Tibial nerve (tissue), 4 donors: Measurements from ENCODE around the gene GCNT2. TPM values are rescaled to one million over a fixed set of nuclear protein-coding genes. Genes with fewer than 3 reads are reported as not detected.
"Not testable (repeated sequence)": the region's sequence is repeated elsewhere in the genome, so short reads cannot be mapped to it uniquely, and the experiment has no call there.

ENCODE experiments used
- DNase-seq, 2 donors: peaks; one replicate each; pipeline ENCODE4 v3.0.0-alpha.2; 2019; ENCODE audit warnings: low spot score in 2 of 2
- H3K27ac ChIP-seq, 4 donors: fragments of 200-600 bp; sonication (generic) in 3 of 4; one replicate each; pipeline ENCODE4 v1.5.1; 2017 to 2019; ENCODE audit warnings: mild to moderate bottlenecking in 1 of 4
- H3K27me3 ChIP-seq, 2 donors: fragments of 200-600 bp; sonication (generic) in 1 of 2; one replicate each; pipeline versions ENCODE4 v1.5.1 to v1.6.0; 2017 to 2019
- H3K36me3 ChIP-seq, 3 donors: fragments of 200-600 bp; sonication (generic); one replicate each; pipeline ENCODE4 v1.5.1; 2018 to 2019
- H3K4me1 ChIP-seq, 4 donors: fragments of 200-600 bp; sonication (generic) in 3 of 4; one replicate each; pipeline ENCODE4 v1.5.1; 2017 to 2019
- H3K4me3 ChIP-seq, 4 donors: fragments of 200-600 bp; sonication (generic) in 3 of 4; one replicate each; pipeline ENCODE4 v1.5.1; 2017 to 2019; ENCODE audit warnings: mild to moderate bottlenecking in 1 of 4, moderate library complexity in 1 of 4
- H3K9me3 ChIP-seq, 4 donors: fragments of 200-600 bp; sonication (generic) in 3 of 4; one replicate each; pipeline ENCODE4 v1.5.1; 2017 to 2019
- CTCF ChIP-seq, 5 experiments: fragments of 200-600 bp in 3 of 5; fragments of 450-650 bp in 2 of 5; sonication (generic) in 3 of 5; IDR thresholded peaks; one replicate each; pipeline ENCODE4 v1.5.1; 2016 to 2019; ENCODE audit warnings: antibody characterized with exemption in 5 of 5, mild to moderate bottlenecking in 3 of 5, moderate library complexity in 2 of 5
- EP300 ChIP-seq, 2 donors: sonication (generic); formaldehyde crosslinking; IDR thresholded peaks; one replicate each; pipeline ENCODE4 v1.6.1; 2017; ENCODE audit warnings: antibody characterized with exemption in 2 of 2, mild to moderate bottlenecking in 1 of 2
- POLR2A ChIP-seq, 2 donors: fragments of 450-650 bp; IDR thresholded peaks; one replicate each; pipeline ENCODE4 v1.6.1; 2017; ENCODE audit warnings: antibody characterized with exemption in 2 of 2, mild to moderate bottlenecking in 2 of 2, moderate library complexity in 2 of 2
- WGBS, 2 donors: methylation state at CpG; one replicate each; pipeline ENCODE4 v1.1.5; 2018; 5-methylcytosine and 5-hydroxymethylcytosine counted together
- total RNA-seq, 4 donors: library from RNA; depleted of rRNA; stranded (reverse); fragments of >200 nt; gene quantifications; one replicate each; pipeline ENCODE4 v1.1.0, GENCODE V29; 2016

The GCNT2 gene
- total RNA-seq, 4 donors from 2014 or later, result 0.78 to 3.5 (median 2.5) TPM

GRCh38 chr6:10576226-10576625 lies 55.1 kb downstream of the GCNT2 start:
- 68 to 80% methylated on average over 4 of the region's 4 CpGs for WGBS, 2 donors
- TF ChIP-seq EP300 (IDR thresholded peaks at IDR 0.05) (no peak), POLR2A (IDR thresholded peaks at IDR 0.05) (no peak), CTCF (IDR thresholded peaks at IDR 0.05) (no peak)
- DNase-seq, result no peak
- Histone ChIP-seq H3K27me3 (no peaks in the 10 kb centered on the region), H3K9me3 (no peaks in the 10 kb centered on the region), H3K4me1 (no peaks in the 10 kb centered on the region), H3K4me3 (no peak overlapping the region), H3K27ac (no peak overlapping the region), H3K36me3 (no peaks in the 10 kb centered on the region)

- Histone ChIP-seq H3K9me3 (no peaks in the 10 kb centered on the region), H3K4me3 (no peak overlapping the region), H3K27ac (no peak overlapping the region), H3K4me1 (no peaks in the 10 kb centered on the region), H3K27me3 (no peaks in the 10 kb centered on the region), H3K36me3 (no peaks in the 10 kb centered on the region)
- DNase-seq, result no peak
- no peak for TF ChIP-seq POLR2A (IDR thresholded peaks at IDR 0.05)
- 74 to 80% methylated on average over 8 of the region's 8 CpGs for WGBS, 2 donors
Measured at GRCh38 chr6:10577112-10577511, 56.0 kb downstream of the GCNT2 start.

- no peak for DNase-seq
- Histone ChIP-seq H3K9me3 (no peaks in the 10 kb centered on the region), H3K4me3 (no peak overlapping the region), H3K27ac (no peak overlapping the region), H3K4me1 (no peaks in the 10 kb centered on the region), H3K36me3 (no peaks in the 10 kb centered on the region), H3K27me3 (no peaks in the 10 kb centered on the region)
- TF ChIP-seq EP300 (IDR thresholded peaks at IDR 0.05), result no peak
- no peak for TF ChIP-seq CTCF (IDR thresholded peaks at IDR 0.05)
- no peak for TF ChIP-seq POLR2A (IDR thresholded peaks at IDR 0.05)
- WGBS, 2 donors, result 96 to 98% methylated on average over 5 of the region's 5 CpGs
Measured at GRCh38 chr6:10578723-10579122, 57.6 kb downstream of the GCNT2 start.

- no peak overlapping the region for H3K27ac ChIP-seq
- 50 to 60% methylated on average over 4 of the region's 4 CpGs for WGBS, 2 donors
- TF ChIP-seq EP300 (IDR thresholded peaks at IDR 0.05), result no peak
- no peak for TF ChIP-seq POLR2A (IDR thresholded peaks at IDR 0.05)
- TF ChIP-seq CTCF (IDR thresholded peaks at IDR 0.05), result no peak
- no peaks in the 10 kb centered on the region for H3K9me3 ChIP-seq
- H3K27me3 ChIP-seq, result no peaks in the 10 kb centered on the region
- H3K4me3 ChIP-seq, result no peak overlapping the region
- no peak for DNase-seq
- no peaks in the 10 kb centered on the region for H3K36me3 ChIP-seq
- H3K4me1 ChIP-seq, result no peaks in the 10 kb centered on the region
Measured at GRCh38 chr6:10579803-10580202, 58.7 kb downstream of the GCNT2 start.

GRCh38 chr6:10580570-10580969 lies 59.4 kb downstream of the GCNT2 start:
- TF ChIP-seq CTCF (IDR thresholded peaks at IDR 0.05) (no peak), EP300 (IDR thresholded peaks at IDR 0.05) (no peak), POLR2A (IDR thresholded peaks at IDR 0.05) (no peak)
- no peaks in the 10 kb centered on the region for H3K4me1 ChIP-seq
- DNase-seq, result no peak
- no peak overlapping the region for H3K4me3 ChIP-seq
- no peak overlapping the region for H3K27ac ChIP-seq
- H3K9me3 ChIP-seq, result no peaks in the 10 kb centered on the region
- H3K27me3 ChIP-seq, result no peaks in the 10 kb centered on the region
- no peaks in the 10 kb centered on the region for H3K36me3 ChIP-seq
- 61 to 66% methylated on average over 7 of the region's 7 CpGs for WGBS, 2 donors

GRCh38 chr6:10581402-10581801 lies 60.3 kb downstream of the GCNT2 start:
- not testable (repeated sequence) for H3K4me3 ChIP-seq, DNase-seq, H3K4me1 ChIP-seq, H3K9me3 ChIP-seq, H3K36me3 ChIP-seq, H3K27me3 ChIP-seq, H3K27ac ChIP-seq
- 65 to 77% methylated on average over 4 of the region's 4 CpGs for WGBS, 2 donors
